Gastroesophageal sphincter (tissue), 3 donors: ENCODE measurements around the gene PTPN1.

Source experiments
- EP300 ChIP-seq: sonication (generic); formaldehyde crosslinking; IDR thresholded peaks from one replicate; pipeline ENCODE4 v1.6.1; 2017; ENCODE audit warnings: antibody characterized with exemption, mild to moderate bottlenecking
- POLR2A ChIP-seq, 2 donors: fragments of 450-650 bp; IDR thresholded peaks; one replicate each; pipeline ENCODE4 v1.6.1; 2017; ENCODE audit warnings: antibody characterized with exemption in 2 of 2, mild to moderate bottlenecking in 2 of 2, moderate library complexity in 1 of 2
- POLR2AphosphoS5 ChIP-seq: sonication (generic); formaldehyde crosslinking; IDR thresholded peaks from one replicate; pipeline ENCODE4 v1.6.1; 2017; ENCODE audit warnings: antibody characterized with exemption
- TF ChIP-seq, protein P1 (sequence below), 4 experiments: fragments of 200-600 bp in 2 of 4; fragments of 450-650 bp in 2 of 4; sonication (generic) in 1 of 4; IDR thresholded peaks; one replicate each; pipeline ENCODE4 v1.5.1; 2017 to 2019; ENCODE audit warnings: antibody characterized with exemption in 4 of 4, mild to moderate bottlenecking in 2 of 4, moderate library complexity in 2 of 4

DNA sequence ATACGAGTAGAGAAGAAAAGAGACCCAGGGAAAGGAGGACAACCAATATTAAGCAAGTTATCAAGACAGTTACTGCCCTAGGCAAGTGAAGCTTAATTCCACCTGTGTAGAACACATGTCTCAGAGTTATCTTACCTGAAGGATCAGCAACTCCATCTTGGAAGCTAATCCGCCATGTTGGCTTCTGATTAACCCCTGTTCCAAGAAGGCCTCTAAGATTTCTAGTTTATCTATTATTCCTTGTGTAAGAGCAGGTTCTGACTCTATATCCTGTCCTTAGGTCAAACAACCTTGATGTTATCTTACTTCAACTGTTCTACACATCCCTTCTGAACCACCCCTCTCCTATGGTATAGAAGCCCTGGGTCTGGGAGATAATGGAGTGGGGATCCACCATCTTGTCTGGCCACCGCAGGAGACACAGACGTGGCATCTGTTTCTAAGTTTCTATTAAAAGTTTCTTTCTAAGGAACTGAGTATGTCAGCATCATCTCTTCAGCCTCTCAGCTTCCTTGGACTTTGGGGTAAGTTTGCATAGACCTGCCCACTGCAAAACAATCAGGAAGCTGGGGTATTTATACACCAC, 27.7 kb upstream of the PTPN1 start:
- no peak for TF ChIP-seq EP300
- TF ChIP-seq, protein P1, sequence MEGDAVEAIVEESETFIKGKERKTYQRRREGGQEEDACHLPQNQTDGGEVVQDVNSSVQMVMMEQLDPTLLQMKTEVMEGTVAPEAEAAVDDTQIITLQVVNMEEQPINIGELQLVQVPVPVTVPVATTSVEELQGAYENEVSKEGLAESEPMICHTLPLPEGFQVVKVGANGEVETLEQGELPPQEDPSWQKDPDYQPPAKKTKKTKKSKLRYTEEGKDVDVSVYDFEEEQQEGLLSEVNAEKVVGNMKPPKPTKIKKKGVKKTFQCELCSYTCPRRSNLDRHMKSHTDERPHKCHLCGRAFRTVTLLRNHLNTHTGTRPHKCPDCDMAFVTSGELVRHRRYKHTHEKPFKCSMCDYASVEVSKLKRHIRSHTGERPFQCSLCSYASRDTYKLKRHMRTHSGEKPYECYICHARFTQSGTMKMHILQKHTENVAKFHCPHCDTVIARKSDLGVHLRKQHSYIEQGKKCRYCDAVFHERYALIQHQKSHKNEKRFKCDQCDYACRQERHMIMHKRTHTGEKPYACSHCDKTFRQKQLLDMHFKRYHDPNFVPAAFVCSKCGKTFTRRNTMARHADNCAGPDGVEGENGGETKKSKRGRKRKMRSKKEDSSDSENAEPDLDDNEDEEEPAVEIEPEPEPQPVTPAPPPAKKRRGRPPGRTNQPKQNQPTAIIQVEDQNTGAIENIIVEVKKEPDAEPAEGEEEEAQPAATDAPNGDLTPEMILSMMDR (IDR thresholded peaks at IDR 0.05): no peak
- no peak for TF ChIP-seq POLR2A (IDR thresholded peaks at IDR 0.05)
- TF ChIP-seq POLR2AphosphoS5: no peak
